HG02938 (cell line): ENCODE results near the gene UBE2U.

Experiments used
- ATAC-seq: cut with Tn5 transposase; IDR thresholded peaks from one replicate; pipeline ENCODE4 v1.9.1; 2021; ENCODE audit warnings: mild to moderate bottlenecking, moderate library complexity; ENCODE audit not compliant: unreplicated experiment

Gene UBE2U

GRCh38 chr1:64287071-64287470 is 83.6 kb downstream of the UBE2U start:
- ATAC-seq: no peak

GRCh38 chr1:64290420-64290819 is 87.0 kb downstream of the UBE2U start:
- no peak for ATAC-seq

GRCh38 chr1:64291931-64292330 is 88.5 kb downstream of the UBE2U start:
- ATAC-seq: no peak

- no peak for ATAC-seq
These were observed 89.0 kb downstream of the UBE2U start for GRCh38 chr1:64292399-64292798.

- no peak for ATAC-seq
These were observed 90.4 kb downstream of the UBE2U start for GRCh38 chr1:64293820-64294219.

GRCh38 chr1:64295136-64295535 is 91.7 kb downstream of the UBE2U start:
- no peak for ATAC-seq

GRCh38 chr1:64295561-64295960 is 92.1 kb downstream of the UBE2U start:
- no peak for ATAC-seq

- no peak for ATAC-seq
These were observed 93.0 kb downstream of the UBE2U start for GRCh38 chr1:64296459-64296858.

GRCh38 chr1:64302194-64302593 is 98.8 kb downstream of the UBE2U start:
- no peak for ATAC-seq

GRCh38 chr1:64302971-64303370 is 99.5 kb downstream of the UBE2U start:
- ATAC-seq: no peak

- ATAC-seq: no peak
These were observed 101.4 kb downstream of the UBE2U start for GRCh38 chr1:64304823-64305222.

- no peak for ATAC-seq
These were observed 105.4 kb downstream of the UBE2U start for GRCh38 chr1:64308866-64309265.

GRCh38 chr1:64309431-64309831 is 106.0 kb downstream of the UBE2U start:
- ATAC-seq: no peak

- no peak for ATAC-seq
These were observed 107.3 kb downstream of the UBE2U start for GRCh38 chr1:64310760-64311159.

GRCh38 chr1:64312431-64312830 is 109.0 kb downstream of the UBE2U start:
- no peak for ATAC-seq

GRCh38 chr1:64315402-64315801 is 112.0 kb downstream of the UBE2U start:
- no peak for ATAC-seq
